ENCODE measurements around the gene GRK4.
"Not testable (repeated sequence)": the region's sequence is repeated elsewhere in the genome, so short reads cannot be mapped to it uniquely, and the experiment has no call there.

GRK4 gene

GRCh38 chr4:3043282-3044020 is 80.1 kb downstream of the GRK4 start:
- DNase-seq: no peak

GRCh38 chr4:3044870-3045819 is 81.8 kb downstream of the GRK4 start:
- DNase-seq: no peak

GRCh38 chr4:3046162-3046561 is 82.8 kb downstream of the GRK4 start:
- no peak for DNase-seq

- no peak for DNase-seq
Observed at GRCh38 chr4:3046623-3047022, 83.3 kb downstream of the GRK4 start.

GRCh38 chr4:3047464-3048286 is 84.3 kb downstream of the GRK4 start:
- DNase-seq: peak; percentile 7

- not testable (repeated sequence) for DNase-seq
Observed at GRCh38 chr4:3051141-3051897, 87.9 kb downstream of the GRK4 start.

GRCh38 chr4:3054169-3054759 is 90.9 kb downstream of the GRK4 start:
- DNase-seq: no peak

- DNase-seq: no peak
Observed at GRCh38 chr4:3059943-3060342, 96.6 kb downstream of the GRK4 start.

- DNase-seq: no peak
Observed at GRCh38 chr4:3060946-3061345, 97.6 kb downstream of the GRK4 start.

GRCh38 chr4:3062471-3062870 is 99.1 kb downstream of the GRK4 start:
- no peak for DNase-seq

GRCh38 chr4:3065551-3065950 is 102.2 kb downstream of the GRK4 start:
- DNase-seq: no peak

GRCh38 chr4:3066836-3067400 is 103.5 kb downstream of the GRK4 start:
- no peak for DNase-seq

- no peak for DNase-seq
Observed at GRCh38 chr4:3067473-3068001, 104.2 kb downstream of the GRK4 start.

GRCh38 chr4:3069661-3070199 is 106.4 kb downstream of the GRK4 start:
- DNase-seq: no peak

- no peak for DNase-seq
Observed at GRCh38 chr4:3070709-3071500, 107.5 kb downstream of the GRK4 start.

- DNase-seq: no peak
Observed at GRCh38 chr4:3071811-3072210, 108.4 kb downstream of the GRK4 start.

- DNase-seq: no peak
Observed at GRCh38 chr4:3073158-3074077, 110.0 kb downstream of the GRK4 start.

- peak; percentile 73 for DNase-seq
Observed at GRCh38 chr4:3074078-3074845, 110.9 kb downstream of the GRK4 start, which contains the start of the genes HTT and HTT-AS. HTT (plus strand) TSS chr4:3074681; CDS start chr4:3074826, 145 bp downstream. HTT-AS (minus strand) TSS chr4:3074538.
